Measurements from ENCODE around the gene FAM83F.
A peak's percentile ranks its signal among the peaks of the same experiment; 100 is the strongest.

Gene FAM83F

GRCh38 chr22:40076702-40077645, 82.2 kb downstream of the FAM83F start:
- peak; percentile 10 for DNase-seq

- no peak for DNase-seq
Measured at GRCh38 chr22:40077646-40078016, 82.9 kb downstream of the FAM83F start.

DNA sequence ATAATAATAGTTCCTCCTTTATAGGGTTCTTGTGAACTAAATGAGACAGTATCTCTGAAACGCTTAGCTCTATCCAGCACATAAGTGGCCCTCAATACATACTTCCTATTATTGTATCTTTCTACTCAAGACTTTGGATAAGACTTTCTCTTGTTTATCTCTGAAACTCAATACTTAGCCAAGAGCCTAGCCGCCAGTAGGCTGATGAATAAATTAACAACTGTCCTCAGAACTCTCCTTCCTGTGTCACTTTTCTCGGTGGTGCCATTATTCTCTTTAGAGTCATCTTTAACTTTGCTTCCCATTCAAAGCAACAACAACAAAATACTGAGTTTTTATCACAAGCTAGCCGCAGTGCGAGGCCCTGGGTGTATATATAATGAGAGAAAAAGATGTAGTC, 86.9 kb downstream of the FAM83F start:
- DNase-seq = no peak

DNA sequence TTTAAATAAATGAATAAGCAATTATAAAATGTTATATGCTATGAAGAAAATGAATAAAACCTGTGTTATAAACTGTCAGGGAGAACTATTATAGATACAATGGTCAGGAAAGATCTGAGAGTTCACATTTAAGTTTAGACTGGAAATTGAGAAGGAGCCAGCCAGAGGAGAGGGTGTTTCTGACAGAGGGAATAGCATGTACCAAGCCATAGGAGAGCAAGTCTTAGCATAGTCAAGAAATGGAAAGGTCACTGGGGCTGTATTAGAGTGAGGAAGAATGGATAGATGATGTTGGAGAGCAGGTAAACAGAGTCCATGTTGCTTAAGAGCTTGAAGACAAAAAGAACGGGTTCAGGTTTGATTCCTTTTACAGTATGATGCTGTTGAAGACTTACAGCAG, 87.4 kb downstream of the FAM83F start:
- DNase-seq = no peak

- DNase-seq = no peak
Measured at GRCh38 chr22:40083794-40084193, 89.0 kb downstream of the FAM83F start.

GRCh38 chr22:40084246-40084645, 89.5 kb downstream of the FAM83F start:
- no peak for DNase-seq

DNA sequence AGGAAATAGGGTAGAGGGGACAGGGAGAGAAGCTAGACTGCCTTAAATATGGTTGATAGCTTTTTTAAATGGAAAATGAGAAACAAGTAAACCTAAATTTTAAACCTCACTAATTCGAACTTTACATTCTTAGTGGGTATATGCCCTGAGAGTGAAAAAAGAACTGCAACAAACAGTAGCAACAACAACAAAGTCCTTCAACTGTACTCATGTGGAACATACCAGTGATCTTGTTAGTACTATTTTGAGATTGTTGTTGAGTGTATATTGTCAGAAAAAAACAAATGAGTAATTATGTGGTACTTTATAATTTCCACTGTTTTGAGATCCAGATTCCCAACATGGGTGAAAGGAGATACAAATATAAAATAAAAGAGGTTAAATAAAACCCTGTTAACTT, 94.1 kb downstream of the FAM83F start:
- DNase-seq = no peak
